Adrenal gland (tissue), 5 donors: Measurements from ENCODE around the gene IL20.

Experiments
- CTCF ChIP-seq, 6 experiments: fragments of 450-650 bp in 4 of 6; fragments of 200-600 bp in 2 of 6; sonication (generic) in 1 of 6; IDR thresholded peaks; 1 replicate in 5 of 6; 2 replicates in 1 of 6; pipeline versions ENCODE4 v1.5.1 to v1.8.0; 2016 to 2021; ENCODE audit warnings: antibody characterized with exemption in 6 of 6, mild to moderate bottlenecking in 2 of 6, moderate library complexity in 1 of 6
- POLR2A ChIP-seq, 2 donors: fragments of 450-650 bp; IDR thresholded peaks; one replicate each; pipeline ENCODE4 v1.6.1; 2017; ENCODE audit warnings: antibody characterized with exemption in 2 of 2, mild to moderate bottlenecking in 2 of 2, moderate library complexity in 1 of 2
- donor health status: DM: no; HTN: no; CAD: no.

- TF ChIP-seq CTCF (IDR thresholded peaks at IDR 0.05) = no peak
- TF ChIP-seq POLR2A (IDR thresholded peaks at IDR 0.05) = no peak
Measured at GRCh38 chr1:206887701-206888100, 22.3 kb downstream of the IL20 start.
